HG03060 (cell line): ENCODE results near the gene LMBR1.
"Not testable (repeated sequence)": the region's sequence is repeated elsewhere in the genome, so short reads cannot be mapped to it uniquely, and the experiment has no call there.

Experiments used
- ATAC-seq: cut with Tn5 transposase; IDR thresholded peaks from one replicate; pipeline ENCODE4 v1.9.1; 2021; ENCODE audit warnings: low read depth, moderate number of reproducible peaks; ENCODE audit not compliant: unreplicated experiment

Gene LMBR1

GRCh38 chr7:156703773-156704482 lies 189.1 kb downstream of the LMBR1 start:
- no peak for ATAC-seq

GRCh38 chr7:156703209-156703608 lies 189.8 kb downstream of the LMBR1 start:
- ATAC-seq = no peak

- no peak for ATAC-seq
These were observed 190.6 kb downstream of the LMBR1 start for GRCh38 chr7:156702399-156702798.

- not testable (repeated sequence) for ATAC-seq
These were observed 191.2 kb downstream of the LMBR1 start for GRCh38 chr7:156701787-156702186.

GRCh38 chr7:156698512-156698911 lies 194.5 kb downstream of the LMBR1 start:
- not testable (repeated sequence) for ATAC-seq

GRCh38 chr7:156697283-156697682 lies 195.7 kb downstream of the LMBR1 start:
- ATAC-seq = not testable (repeated sequence)

GRCh38 chr7:156693627-156694026 lies 199.4 kb downstream of the LMBR1 start:
- no peak for ATAC-seq

- no peak for ATAC-seq
These were observed 200.1 kb downstream of the LMBR1 start for GRCh38 chr7:156692849-156693248.

- no peak for ATAC-seq
These were observed 201.2 kb downstream of the LMBR1 start for GRCh38 chr7:156691764-156692163.

GRCh38 chr7:156684661-156685060 lies 208.3 kb downstream of the LMBR1 start:
- ATAC-seq = no peak

GRCh38 chr7:156684251-156684650 lies 208.7 kb downstream of the LMBR1 start:
- ATAC-seq = no peak

- ATAC-seq = no peak
These were observed 210.1 kb downstream of the LMBR1 start for GRCh38 chr7:156682928-156683327.

- ATAC-seq = no peak
These were observed 212.7 kb downstream of the LMBR1 start for GRCh38 chr7:156680281-156680680.

- ATAC-seq = no peak
These were observed 215.5 kb downstream of the LMBR1 start for GRCh38 chr7:156677374-156678054.

- ATAC-seq = no peak
These were observed 216.7 kb downstream of the LMBR1 start for GRCh38 chr7:156676263-156676662.

GRCh38 chr7:156675721-156676120 lies 217.3 kb downstream of the LMBR1 start:
- no peak for ATAC-seq

- ATAC-seq = no peak
These were observed 219.1 kb downstream of the LMBR1 start for GRCh38 chr7:156673902-156674301.

- ATAC-seq = no peak
These were observed 219.5 kb downstream of the LMBR1 start for GRCh38 chr7:156673454-156673853.

- ATAC-seq = no peak
These were observed 223.8 kb downstream of the LMBR1 start for GRCh38 chr7:156669035-156669828.

GRCh38 chr7:156668130-156668741 lies 224.7 kb downstream of the LMBR1 start:
- ATAC-seq = no peak

- ATAC-seq = no peak
These were observed 225.9 kb downstream of the LMBR1 start for GRCh38 chr7:156667110-156667426.
